ENCODE results near the gene RECQL5. TPM values are rescaled to one million over a fixed set of nuclear protein-coding genes. Genes with fewer than 3 reads are reported as not detected.

Gene RECQL5
- total and polyA plus RNA-seq, 4 donors, result 16.4 to 32.5 (median 29.8) TPM

DNA sequence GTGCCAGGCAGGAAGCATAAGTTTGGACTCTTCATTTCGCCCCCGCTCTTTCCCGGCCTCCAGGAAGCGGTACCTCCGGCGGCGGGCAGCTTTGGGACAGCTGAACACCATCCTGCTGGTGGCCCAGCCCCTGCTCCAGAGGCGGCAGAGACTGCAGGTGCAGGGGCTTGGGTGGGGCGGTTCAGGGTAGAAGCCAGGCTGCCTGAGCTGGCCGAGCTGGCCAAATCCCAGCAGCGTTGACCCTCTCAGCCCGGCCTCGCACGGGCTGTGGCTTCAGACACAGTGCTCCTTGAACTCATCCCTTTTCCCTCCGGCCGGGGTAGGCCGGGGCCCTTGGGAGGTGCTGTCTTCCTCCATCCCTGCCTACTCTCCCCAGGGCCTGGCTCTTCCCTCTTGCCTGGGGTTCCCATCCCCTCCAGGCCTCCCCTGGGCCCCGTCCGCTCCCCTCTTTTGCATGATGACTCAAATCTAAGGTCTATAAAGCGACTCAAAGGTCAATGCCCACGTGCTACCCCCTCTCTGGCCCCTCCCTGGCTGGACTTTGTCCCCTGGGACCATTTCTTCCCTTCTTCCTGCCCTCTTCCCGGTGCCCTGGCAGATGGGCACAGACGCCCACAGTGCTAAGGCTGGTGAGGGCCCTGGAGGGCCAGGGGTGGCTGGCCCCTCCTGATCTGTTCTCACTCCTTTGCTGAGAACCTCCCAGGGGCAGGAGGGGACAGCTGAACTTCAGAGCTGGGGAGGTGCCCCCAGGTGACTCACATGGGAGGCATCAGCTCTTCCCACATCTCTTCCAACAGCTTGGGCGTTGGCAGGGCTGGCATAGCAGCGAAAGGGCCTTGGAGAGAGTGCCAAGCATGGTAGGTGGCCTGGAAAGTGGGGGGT, 56.6 kb downstream of the RECQL5 start:
- 92 to 94% methylated on average over 25 of the region's 25 CpGs for WGBS, 2 donors
- H3K27ac ChIP-seq (ENCODE audit: low read depth in 1 of 2, low read length in 1 of 2), result no peak overlapping the region
- no peaks in the 10 kb centered on the region for H3K4me1 ChIP-seq (ENCODE audit: control insufficient read depth in 5 of 5, insufficient read depth in 5 of 5, low read length in 5 of 5)
- DNase-seq (no peak), ATAC-seq (ENCODE audit: insufficient read depth, low FRiP score) (no peak)
- H3K9me3 ChIP-seq (ENCODE audit: control insufficient read depth in 4 of 4, insufficient read depth in 3 of 4, low read length in 3 of 4), result no peaks in the 10 kb centered on the region
- H3K4me3 ChIP-seq, result no peak overlapping the region
- peaks cover 0 to 40% (median 10%) of the 10 kb centered on the region in 4 donors for H3K36me3 ChIP-seq (ENCODE audit: control insufficient read depth in 4 of 4, insufficient read depth in 4 of 4, low read length in 4 of 4)
- H3K9ac ChIP-seq (ENCODE audit: insufficient read depth in 1 of 2, low read length in 2 of 2), result no peak overlapping the region
- H3K27me3 ChIP-seq (ENCODE audit: control insufficient read depth in 3 of 3, insufficient read depth in 3 of 3, low read length in 2 of 3), result no peaks in the 10 kb centered on the region
- TF ChIP-seq, protein P1, sequence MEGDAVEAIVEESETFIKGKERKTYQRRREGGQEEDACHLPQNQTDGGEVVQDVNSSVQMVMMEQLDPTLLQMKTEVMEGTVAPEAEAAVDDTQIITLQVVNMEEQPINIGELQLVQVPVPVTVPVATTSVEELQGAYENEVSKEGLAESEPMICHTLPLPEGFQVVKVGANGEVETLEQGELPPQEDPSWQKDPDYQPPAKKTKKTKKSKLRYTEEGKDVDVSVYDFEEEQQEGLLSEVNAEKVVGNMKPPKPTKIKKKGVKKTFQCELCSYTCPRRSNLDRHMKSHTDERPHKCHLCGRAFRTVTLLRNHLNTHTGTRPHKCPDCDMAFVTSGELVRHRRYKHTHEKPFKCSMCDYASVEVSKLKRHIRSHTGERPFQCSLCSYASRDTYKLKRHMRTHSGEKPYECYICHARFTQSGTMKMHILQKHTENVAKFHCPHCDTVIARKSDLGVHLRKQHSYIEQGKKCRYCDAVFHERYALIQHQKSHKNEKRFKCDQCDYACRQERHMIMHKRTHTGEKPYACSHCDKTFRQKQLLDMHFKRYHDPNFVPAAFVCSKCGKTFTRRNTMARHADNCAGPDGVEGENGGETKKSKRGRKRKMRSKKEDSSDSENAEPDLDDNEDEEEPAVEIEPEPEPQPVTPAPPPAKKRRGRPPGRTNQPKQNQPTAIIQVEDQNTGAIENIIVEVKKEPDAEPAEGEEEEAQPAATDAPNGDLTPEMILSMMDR (IDR thresholded peaks at IDR 0.05; ENCODE audit: control extremely low read depth, extremely low read depth), result no peak

DNA sequence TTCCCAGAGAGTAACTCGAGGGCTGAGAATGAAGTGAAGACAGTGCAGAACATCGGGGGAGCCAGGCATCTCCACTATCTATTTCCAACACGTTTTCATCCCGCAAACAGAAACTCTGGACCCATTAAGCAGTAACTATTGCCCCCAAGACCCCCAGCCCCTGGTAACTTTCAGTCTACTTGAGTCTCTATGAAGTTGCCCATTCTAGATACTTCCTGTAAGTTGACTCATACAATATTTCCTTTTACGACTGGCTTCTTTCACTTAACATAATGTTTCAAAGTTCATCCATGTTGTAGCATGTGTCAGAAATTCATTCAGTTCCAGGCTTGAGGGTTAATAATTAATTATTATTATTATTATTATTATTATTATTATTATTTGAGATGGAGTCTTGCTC, 59.9 kb downstream of the RECQL5 start:
- no peak overlapping the region for H3K4me3 ChIP-seq
- H3K36me3 ChIP-seq (ENCODE audit: control insufficient read depth in 4 of 4, insufficient read depth in 4 of 4, low read length in 4 of 4), result peaks cover 0 to 11% (median 8%) of the 10 kb centered on the region in 4 donors
- no peaks in the 10 kb centered on the region for H3K9me3 ChIP-seq (ENCODE audit: control insufficient read depth in 4 of 4, insufficient read depth in 3 of 4, low read length in 3 of 4)
- no peaks in the 10 kb centered on the region for H3K27me3 ChIP-seq (ENCODE audit: control insufficient read depth in 3 of 3, insufficient read depth in 3 of 3, low read length in 2 of 3)
- DNase-seq (no peak), ATAC-seq (ENCODE audit: insufficient read depth, low FRiP score) (no peak)
- H3K4me1 ChIP-seq (ENCODE audit: control insufficient read depth in 5 of 5, insufficient read depth in 5 of 5, low read length in 5 of 5), result peaks cover 0 to 2% (median 0%) of the 10 kb centered on the region in 5 donors
- no peak overlapping the region for H3K27ac ChIP-seq (ENCODE audit: low read depth in 1 of 2, low read length in 1 of 2)
- 87 to 89% methylated on average over 5 of the region's 5 CpGs for WGBS, 2 donors
- H3K9ac ChIP-seq (ENCODE audit: insufficient read depth in 1 of 2, low read length in 2 of 2), result no peak overlapping the region
- TF ChIP-seq, protein P1 (IDR thresholded peaks at IDR 0.05; ENCODE audit: control extremely low read depth, extremely low read depth), result no peak

DNA sequence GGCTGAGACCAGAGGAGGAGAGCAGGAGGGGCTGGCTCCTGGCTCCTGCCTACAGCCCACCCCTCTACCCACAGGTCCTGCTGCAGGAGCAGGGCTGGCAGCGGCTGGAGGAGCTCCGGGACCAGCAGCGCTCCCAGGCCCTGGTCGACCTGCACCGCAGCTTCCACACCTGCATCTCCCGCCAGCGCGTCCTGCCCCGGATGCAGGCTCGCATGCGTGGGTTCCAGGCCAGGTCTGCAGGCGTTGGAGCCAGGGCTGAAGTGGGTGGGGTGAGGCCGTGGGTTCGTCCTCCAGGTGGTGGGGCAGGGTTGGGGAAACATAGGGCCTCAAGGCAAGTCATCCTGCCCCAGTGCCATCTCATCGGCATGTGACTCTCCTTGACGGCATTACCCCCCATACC, 61.2 kb downstream of the RECQL5 start:
- Histone ChIP-seq H3K27ac (ENCODE audit: low read depth in 1 of 2, low read length in 1 of 2) (no peak overlapping the region), H3K4me1 (ENCODE audit: control insufficient read depth in 5 of 5, insufficient read depth in 5 of 5, low read length in 5 of 5) (peaks cover 0 to 2% (median 0%) of the 10 kb centered on the region in 5 donors), H3K36me3 (ENCODE audit: control insufficient read depth in 4 of 4, insufficient read depth in 4 of 4, low read length in 4 of 4) (peaks cover 0 to 6% (median 4%) of the 10 kb centered on the region in 4 donors), H3K9ac (ENCODE audit: insufficient read depth in 1 of 2, low read length in 2 of 2) (no peak overlapping the region), H3K9me3 (ENCODE audit: control insufficient read depth in 4 of 4, insufficient read depth in 3 of 4, low read length in 3 of 4) (no peaks in the 10 kb centered on the region), H3K27me3 (ENCODE audit: control insufficient read depth in 3 of 3, insufficient read depth in 3 of 3, low read length in 2 of 3) (no peaks in the 10 kb centered on the region), H3K4me3 (no peak overlapping the region)
- 87 to 89% methylated on average over 16 of the region's 16 CpGs for WGBS, 2 donors
- DNase-seq, result no peak
- ATAC-seq (ENCODE audit: insufficient read depth, low FRiP score), result no peak
- TF ChIP-seq, protein P1 (IDR thresholded peaks at IDR 0.05; ENCODE audit: control extremely low read depth, extremely low read depth), result no peak

Measured in lung (tissue), 12 donors.